ENCODE data around the gene LILRA5.
"Not testable (repeated sequence)": the region's sequence is repeated elsewhere in the genome, so short reads cannot be mapped to it uniquely, and the experiment has no call there.

The LILRA5 gene

DNA sequence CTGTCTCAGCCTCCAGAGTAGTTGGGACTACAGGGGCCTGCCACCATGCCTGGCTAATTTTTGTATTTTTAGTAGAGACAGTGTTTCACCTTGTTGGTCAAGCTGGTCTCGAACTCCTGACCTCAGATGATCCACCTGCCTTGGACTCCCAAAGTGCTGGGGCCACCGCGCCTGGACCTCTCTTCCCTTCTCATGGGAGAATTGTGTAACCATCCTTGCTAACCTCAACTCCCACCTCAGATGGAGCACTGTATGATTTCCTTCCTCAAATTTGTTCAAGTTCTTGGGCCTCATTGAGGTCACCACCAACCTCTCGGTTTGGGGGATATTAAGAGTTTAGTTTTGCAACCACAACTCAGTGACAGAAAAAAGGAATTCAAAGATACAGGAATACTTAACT, 10.7 kb downstream of the LILRA5 start:
- DNase-seq (ENCODE audit: low spot score): no peak

DNA sequence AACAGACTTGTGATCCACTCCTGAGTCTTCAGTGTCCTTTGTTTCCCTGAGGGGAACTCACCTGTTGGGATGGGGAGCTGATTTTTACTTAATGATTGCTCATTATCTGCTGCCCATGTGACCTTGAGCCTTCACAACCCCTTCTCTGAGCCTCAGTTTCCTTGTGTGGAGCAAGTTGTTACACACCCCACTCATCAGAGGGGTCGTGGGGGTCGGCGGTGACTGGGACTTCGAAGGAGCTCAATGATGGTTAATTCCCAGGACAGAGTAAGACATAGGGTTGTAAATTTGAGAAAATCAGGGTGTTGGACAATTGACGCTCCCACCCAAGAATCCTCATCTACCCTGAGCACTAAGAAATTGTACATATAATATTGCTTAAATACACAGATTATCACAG, 13.5 kb downstream of the LILRA5 start:
- DNase-seq (ENCODE audit: low spot score): no peak

DNA sequence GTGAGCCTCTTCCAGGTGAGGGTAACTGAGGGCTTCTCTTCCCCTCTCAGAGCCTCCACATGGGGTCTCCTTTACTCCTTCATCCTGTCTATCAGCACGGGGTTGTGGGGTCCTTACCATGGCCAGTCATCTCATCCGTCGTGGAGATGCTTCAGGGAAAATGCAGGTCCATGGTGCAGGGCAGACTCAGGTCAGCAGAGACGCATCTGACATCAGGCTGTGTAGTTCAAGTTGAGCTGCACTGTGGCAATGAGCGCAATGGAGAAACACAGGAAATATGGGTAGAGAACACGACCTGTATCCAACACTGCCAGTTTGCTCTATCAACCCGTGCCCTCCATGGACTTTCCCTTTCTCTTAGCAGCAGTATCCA, 13.9 kb downstream of the LILRA5 start:
- no peak for DNase-seq (ENCODE audit: low spot score)

- DNase-seq (ENCODE audit: low spot score): no peak
These were observed 14.4 kb downstream of the LILRA5 start for GRCh38 chr19:54298357-54299125.

DNA sequence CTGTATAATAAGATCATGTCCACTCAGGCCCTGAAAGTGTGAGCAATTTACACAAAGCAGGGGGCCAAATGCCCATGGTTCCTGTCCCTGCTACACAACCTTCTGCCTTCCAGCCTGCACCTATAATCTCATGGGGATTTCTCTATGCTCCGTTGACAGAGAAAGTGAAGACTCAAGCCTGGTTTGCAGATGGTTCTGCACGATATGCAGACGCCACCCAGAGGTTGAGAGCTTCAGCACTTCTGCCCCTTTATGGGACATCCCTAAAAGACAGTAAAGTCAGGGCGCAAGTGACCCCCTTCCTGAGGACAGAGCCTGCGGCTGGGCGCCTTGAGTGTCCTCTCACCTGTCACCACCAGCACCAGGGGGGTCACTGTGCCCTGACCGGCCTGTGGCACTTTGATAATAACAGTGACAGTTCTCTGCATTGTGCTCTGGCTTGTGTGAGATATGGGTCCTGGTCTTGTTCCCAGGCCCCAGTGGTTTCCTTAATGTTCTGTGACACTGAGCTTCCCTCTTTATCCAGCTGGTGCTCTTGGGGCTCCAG, 15.1 kb downstream of the LILRA5 start:
- no peak for DNase-seq (ENCODE audit: low spot score)

DNA sequence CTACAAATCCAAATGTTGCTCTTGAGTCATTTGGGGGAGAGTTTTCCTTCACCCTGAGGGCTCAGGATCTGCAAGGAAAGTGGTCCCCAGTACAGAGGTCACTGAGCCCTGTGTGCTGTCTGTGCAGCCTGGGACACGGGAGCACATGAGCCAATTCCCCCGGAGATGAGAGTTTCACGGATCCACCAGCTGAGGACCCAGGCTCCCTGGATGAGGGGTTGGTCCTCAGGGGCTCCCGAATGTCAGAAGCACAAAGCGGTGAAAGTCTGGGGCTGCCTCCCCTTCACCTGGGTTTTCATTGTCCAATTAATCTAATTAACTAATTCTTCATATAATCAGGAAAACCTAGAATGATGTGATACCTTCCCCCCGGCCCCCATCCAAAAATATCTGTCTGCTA, 18.4 kb downstream of the LILRA5 start:
- DNase-seq (ENCODE audit: low spot score): no peak

- DNase-seq (ENCODE audit: low spot score): not testable (repeated sequence)
These were observed 23.8 kb downstream of the LILRA5 start for GRCh38 chr19:54289160-54289559.

DNA sequence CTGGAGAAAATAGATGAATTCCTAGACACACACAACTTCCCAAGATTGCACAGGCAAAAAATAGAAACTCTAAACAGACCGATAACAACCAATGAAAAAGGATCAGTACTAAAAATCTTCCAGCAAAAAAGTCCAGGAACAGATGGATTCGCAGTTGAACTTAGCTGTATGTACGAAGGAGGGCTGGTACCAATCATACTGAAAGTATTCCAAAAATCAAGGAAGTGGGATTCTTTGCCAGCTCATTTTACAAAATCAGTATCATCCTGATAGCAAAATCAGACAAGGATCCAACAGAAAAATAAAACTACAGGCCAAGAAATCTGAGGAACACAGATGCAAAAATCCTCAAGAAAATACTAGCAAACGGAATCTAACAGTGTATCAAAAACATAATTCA, 25.5 kb downstream of the LILRA5 start:
- no peak for DNase-seq (ENCODE audit: low spot score)

GRCh38 chr19:54286283-54286682, 26.7 kb downstream of the LILRA5 start:
- not testable (repeated sequence) for DNase-seq (ENCODE audit: low spot score)

GRCh38 chr19:54285427-54286056, 27.4 kb downstream of the LILRA5 start:
- DNase-seq (ENCODE audit: low spot score): not testable (repeated sequence)

DNA sequence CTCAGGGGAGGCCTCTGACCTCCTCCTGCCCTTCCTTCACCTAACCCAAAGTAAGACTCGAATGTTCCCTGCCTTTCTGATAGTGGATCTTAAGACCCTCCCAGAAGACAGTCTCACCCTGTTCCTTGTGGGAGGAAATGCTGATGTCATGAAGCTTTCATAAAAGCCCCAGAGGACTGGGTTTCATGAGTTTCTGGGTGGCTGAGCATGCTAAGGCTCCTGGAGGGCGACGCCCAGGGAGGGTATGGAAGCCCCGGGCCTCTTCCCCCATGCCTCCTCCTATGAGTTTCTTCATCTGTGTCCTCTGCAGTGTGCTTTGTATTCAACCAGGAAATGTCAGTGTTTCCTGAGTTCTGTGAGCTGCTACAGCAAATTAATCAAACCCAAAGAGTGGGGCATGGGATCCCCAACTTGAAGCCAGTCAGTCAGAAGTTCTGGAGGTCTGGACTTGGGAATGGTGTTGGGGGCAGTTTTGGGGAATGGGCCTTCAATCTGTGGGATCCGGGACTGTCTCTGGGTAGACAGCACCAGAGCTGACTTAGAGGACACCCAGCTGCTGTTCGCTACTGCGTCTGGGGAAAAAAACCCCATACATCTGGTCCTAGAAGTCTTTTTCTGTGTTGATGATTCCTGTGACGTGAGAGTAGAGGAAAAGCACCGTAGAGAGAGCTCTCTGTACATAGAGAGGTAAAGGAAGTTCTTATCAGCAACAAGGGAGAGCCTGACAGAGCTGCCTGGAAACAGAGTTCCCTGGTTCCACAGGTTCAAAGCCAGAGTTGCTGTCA, 30.1 kb downstream of the LILRA5 start:
- DNase-seq (ENCODE audit: low spot score): no peak

DNA sequence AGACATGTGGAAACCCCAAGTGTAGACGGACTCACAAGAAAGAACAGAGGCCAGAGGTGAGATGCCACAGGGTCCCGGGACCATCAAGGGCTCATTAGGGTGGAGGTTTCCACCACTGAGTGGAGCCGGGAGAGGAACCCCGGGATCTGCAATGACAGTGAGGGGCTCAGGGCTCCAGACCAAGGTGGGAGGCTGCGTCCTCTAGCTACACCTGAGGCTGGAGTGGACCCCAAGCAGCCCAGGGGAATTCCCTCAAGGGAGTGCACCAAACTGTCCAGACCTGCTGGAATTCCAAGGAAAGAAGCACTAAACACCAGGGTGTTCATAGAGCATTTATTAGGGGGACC, 31.3 kb downstream of the LILRA5 start:
- not testable (repeated sequence) for DNase-seq (ENCODE audit: low spot score)

GRCh38 chr19:54281007-54281728, 31.8 kb downstream of the LILRA5 start, which contains the start of gene LILRB2:
TSS of gene LILRB2 (minus strand) at chr19:54281110. CDS start at chr19:54280496, 614 bp downstream.
- no peak for DNase-seq (ENCODE audit: low spot score)

DNA sequence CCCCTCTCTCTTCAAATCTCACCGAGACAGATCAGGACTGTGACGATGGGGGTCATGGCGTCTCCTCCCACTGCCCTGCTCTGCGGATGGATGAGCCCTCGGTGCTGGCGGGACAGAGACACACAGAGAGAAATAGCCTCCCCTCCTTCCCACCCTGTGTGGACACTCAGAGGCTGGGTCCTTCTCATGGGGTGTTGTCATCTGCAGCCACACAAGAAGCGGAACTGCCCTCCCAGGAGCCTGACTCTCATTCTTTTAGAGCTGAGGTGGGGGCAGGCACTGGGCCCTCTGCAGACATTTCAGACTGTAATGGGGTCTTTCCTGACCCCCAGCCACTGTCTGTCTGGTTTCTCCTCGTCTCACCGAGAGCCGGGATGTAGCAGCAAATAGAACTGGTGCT, 32.5 kb downstream of the LILRA5 start:
- not testable (repeated sequence) for DNase-seq (ENCODE audit: low spot score)

DNA sequence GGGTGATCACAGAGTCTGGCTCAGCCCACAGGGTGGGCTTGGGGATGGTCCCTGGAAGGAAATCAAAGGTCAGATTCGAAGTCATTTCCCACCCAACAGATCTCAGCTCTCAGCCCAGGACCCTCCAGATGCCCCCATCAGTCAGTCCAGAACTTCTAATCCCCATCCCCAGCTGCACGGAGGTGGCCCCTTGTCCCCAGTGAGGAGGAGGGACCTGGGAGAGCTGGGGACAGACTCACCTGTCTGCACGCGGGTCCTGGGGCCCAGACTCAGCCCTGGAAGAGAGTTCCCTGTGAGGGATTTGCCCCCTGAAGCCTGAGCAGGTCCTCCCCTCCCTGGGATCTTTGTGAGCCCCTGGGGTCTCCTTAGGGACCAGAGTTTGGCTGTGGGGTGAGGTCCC, 32.9 kb downstream of the LILRA5 start:
- DNase-seq (ENCODE audit: low spot score): not testable (repeated sequence)

GRCh38 chr19:54279406-54279962, 33.5 kb downstream of the LILRA5 start:
- no peak for DNase-seq (ENCODE audit: low spot score)

- DNase-seq (ENCODE audit: low spot score): not testable (repeated sequence)
These were observed 34.3 kb downstream of the LILRA5 start for GRCh38 chr19:54278571-54279195.

DNA sequence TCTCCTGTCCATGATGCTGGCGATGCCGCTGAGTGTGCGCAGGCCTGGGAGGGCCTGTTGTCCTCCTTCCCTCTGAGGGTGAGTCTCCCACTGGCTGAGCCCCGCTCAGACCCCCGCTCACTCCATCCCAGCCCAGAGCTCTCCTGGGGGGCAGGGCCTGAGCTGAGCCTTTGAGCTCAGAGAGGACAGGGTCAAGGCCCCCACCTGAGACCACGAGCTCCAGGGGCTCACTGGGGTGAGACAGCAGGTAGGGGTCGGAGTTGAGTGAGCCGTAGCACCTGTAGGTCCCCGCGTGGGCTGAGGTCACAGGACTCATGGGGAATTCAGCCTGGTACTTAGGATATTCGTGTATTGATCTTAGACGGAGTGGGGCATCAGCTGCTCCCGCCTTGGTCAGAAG, 34.9 kb downstream of the LILRA5 start:
- DNase-seq (ENCODE audit: low spot score): not testable (repeated sequence)

GRCh38 chr19:54277111-54277615, 35.8 kb downstream of the LILRA5 start:
- DNase-seq (ENCODE audit: low spot score): not testable (repeated sequence)

DNA sequence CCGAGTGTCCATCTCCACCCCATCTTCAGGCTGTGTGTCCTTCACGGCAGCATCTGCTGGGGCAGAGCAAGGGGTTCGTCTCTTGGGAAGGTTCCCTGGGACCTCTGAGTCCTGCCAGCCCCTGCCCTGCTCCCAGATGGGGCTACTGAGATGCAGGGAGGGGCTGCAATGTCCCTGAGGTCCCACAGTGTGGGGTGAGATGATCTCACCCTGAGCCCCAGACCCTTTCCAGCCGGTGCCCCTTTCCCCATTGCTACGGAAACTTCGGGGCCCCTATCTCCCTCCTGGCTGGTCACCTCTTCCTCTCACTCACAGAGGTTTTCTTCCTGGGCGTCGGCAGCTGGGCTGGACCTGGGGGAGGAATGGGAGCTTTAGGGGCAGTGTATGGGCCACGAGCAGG, 37.0 kb downstream of the LILRA5 start:
- DNase-seq (ENCODE audit: low spot score): no peak

GRCh38 chr19:54274516-54274915, 38.5 kb downstream of the LILRA5 start:
- not testable (repeated sequence) for DNase-seq (ENCODE audit: low spot score)
